SU-DHL-6 (cell line): Measurements from ENCODE around the gene ISM1.

Experiments
- H2AFZ ChIP-seq: fragments of 200-600 bp; sonication (generic); 2 replicates; pipeline ENCODE4 v1.6.1; 2014; ENCODE audit warnings: low read depth, mild to moderate bottlenecking, moderate library complexity, mixed read lengths, antibody characterized with exemption, low read length; ENCODE audit not compliant: severe bottlenecking
- H3F3A ChIP-seq: fragments of 200-600 bp; shearing (Covaris generic); 2 replicates; pipeline ENCODE4 v1.6.0; 2016; ENCODE audit warnings: antibody characterized with exemption, mild to moderate bottlenecking; ENCODE audit not compliant: insufficient read depth
- H3K27ac ChIP-seq: fragments of 200-600 bp; sonication (generic); 2 replicates; pipeline ENCODE4 v1.5.1; 2016; ENCODE audit warnings: low read depth, mild to moderate bottlenecking, low read length, moderate library complexity, mixed read lengths
- H3K27me3 ChIP-seq: fragments of 200-600 bp; sonication (generic), shearing (Covaris generic); 2 replicates; pipeline ENCODE4 v1.6.0; 2014; ENCODE audit warnings: mild to moderate bottlenecking, low read length
- H3K36me3 ChIP-seq: fragments of 200-600 bp; sonication (generic); 2 replicates; pipeline ENCODE4 v1.6.1; 2014; ENCODE audit warnings: mild to moderate bottlenecking, low read length, mixed read lengths
- H3K4me2 ChIP-seq: fragments of 300-600, 200-600 bp; shearing (Covaris generic), sonication (generic); 2 replicates; pipeline ENCODE4 v1.6.0; 2014; ENCODE audit warnings: low read length, low read depth, mild to moderate bottlenecking; ENCODE audit not compliant: poor library complexity, severe bottlenecking
- H3K4me3 ChIP-seq: fragments of 200-600 bp; sonication (generic); 2 replicates; pipeline ENCODE4 v1.5.1; 2014; ENCODE audit warnings: antibody characterized with exemption, low read length, mild to moderate bottlenecking, mixed read lengths; ENCODE audit not compliant: insufficient read depth, poor library complexity, severe bottlenecking
- H3K79me2 ChIP-seq: fragments of 200-600 bp; sonication (generic); 2 replicates; pipeline ENCODE4 v1.6.1; 2014; ENCODE audit warnings: mild to moderate bottlenecking, low read length, moderate library complexity; ENCODE audit not compliant: insufficient read depth
- H3K9ac ChIP-seq: fragments of 200-600 bp; sonication (generic); 2 replicates; pipeline ENCODE4 v1.7.0; 2014; ENCODE audit warnings: mild to moderate bottlenecking, low read length
- H3K9me2 ChIP-seq: fragments of 200-600 bp; sonication (generic); replicated peaks from 2 replicates; pipeline ENCODE4 v1.6.1; 2014; ENCODE audit warnings: low read length; ENCODE audit not compliant: insufficient read depth
- H3K9me3 ChIP-seq: fragments of 200-600 bp; sonication (generic); 2 replicates; pipeline ENCODE4 v1.6.1; 2014; ENCODE audit warnings: low read length, mixed read lengths; ENCODE audit not compliant: insufficient read depth
- H4K20me1 ChIP-seq: fragments of 200-600 bp; sonication (generic); 2 replicates; pipeline ENCODE4 v1.6.1; 2014; ENCODE audit warnings: low read depth, mild to moderate bottlenecking, antibody characterized with exemption, low read length, moderate library complexity, mixed read lengths
- CTCF ChIP-seq: fragments of 200-600 bp; sonication (generic); IDR thresholded peaks from one replicate; pipeline ENCODE4 v1.5.1; 2017; ENCODE audit warnings: antibody characterized with exemption, mild to moderate bottlenecking, low read length, moderate library complexity; ENCODE audit not compliant: insufficient read depth, poor library complexity, severe bottlenecking
- EZH2phosphoT487 ChIP-seq: fragments of 200-600 bp; sonication (generic), shearing (Covaris generic); conservative IDR thresholded peaks from 2 replicates; pipeline ENCODE4 v1.6.1; 2018; ENCODE audit warnings: mild to moderate bottlenecking, antibody characterized with exemption, low read length, moderate library complexity, mixed read lengths

ISM1 gene

DNA sequence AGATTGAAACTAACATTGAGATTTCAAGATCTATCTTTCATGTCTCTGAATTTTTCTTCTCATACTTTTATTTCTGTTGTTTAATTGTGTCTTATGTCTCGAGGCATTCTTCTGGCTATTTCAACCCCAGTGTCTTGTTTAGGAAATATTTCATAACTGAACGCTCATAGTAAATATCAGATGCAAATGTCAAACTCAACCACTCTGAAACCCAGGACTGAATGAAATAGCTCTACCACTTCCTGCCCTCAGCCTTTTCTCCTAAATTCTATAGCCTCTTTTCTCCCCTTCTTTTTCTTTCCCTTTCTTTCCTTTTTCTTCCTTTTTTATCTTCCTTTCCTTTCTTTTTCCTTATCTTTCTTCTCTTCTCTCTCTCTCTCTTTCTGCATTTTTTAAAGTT lies 7.7 kb downstream of the ISM1 start:
- Histone ChIP-seq H2AFZ (no peak overlapping the region), H3K9me3 (no peaks in the 10 kb centered on the region), H4K20me1 (no peaks in the 10 kb centered on the region), H3F3A (no peaks in the 10 kb centered on the region), H3K36me3 (no peaks in the 10 kb centered on the region), H3K9me2 (no peaks in the 10 kb centered on the region), H3K4me2 (no peak overlapping the region), H3K4me3 (no peak overlapping the region), H3K79me2 (no peaks in the 10 kb centered on the region), H3K9ac (no peak overlapping the region), H3K27me3 (no peaks in the 10 kb centered on the region), H3K27ac (no peak overlapping the region)
- TF ChIP-seq CTCF: no peak

GRCh38 chr20:13229538-13229937 lies 8.5 kb downstream of the ISM1 start:
- TF ChIP-seq CTCF: no peak
- TF ChIP-seq EZH2phosphoT487: no peak
- H3K9me2 ChIP-seq: no peaks in the 10 kb centered on the region
- no peak overlapping the region for H2AFZ ChIP-seq
- H3F3A ChIP-seq: no peaks in the 10 kb centered on the region
- no peak overlapping the region for H3K9ac ChIP-seq
- H3K4me2 ChIP-seq: no peak overlapping the region
- H3K4me3 ChIP-seq: no peak overlapping the region
- H4K20me1 ChIP-seq: no peaks in the 10 kb centered on the region
- no peaks in the 10 kb centered on the region for H3K27me3 ChIP-seq
- H3K79me2 ChIP-seq: no peaks in the 10 kb centered on the region
- H3K36me3 ChIP-seq: no peaks in the 10 kb centered on the region
- no peaks in the 10 kb centered on the region for H3K9me3 ChIP-seq
- no peak overlapping the region for H3K27ac ChIP-seq

DNA sequence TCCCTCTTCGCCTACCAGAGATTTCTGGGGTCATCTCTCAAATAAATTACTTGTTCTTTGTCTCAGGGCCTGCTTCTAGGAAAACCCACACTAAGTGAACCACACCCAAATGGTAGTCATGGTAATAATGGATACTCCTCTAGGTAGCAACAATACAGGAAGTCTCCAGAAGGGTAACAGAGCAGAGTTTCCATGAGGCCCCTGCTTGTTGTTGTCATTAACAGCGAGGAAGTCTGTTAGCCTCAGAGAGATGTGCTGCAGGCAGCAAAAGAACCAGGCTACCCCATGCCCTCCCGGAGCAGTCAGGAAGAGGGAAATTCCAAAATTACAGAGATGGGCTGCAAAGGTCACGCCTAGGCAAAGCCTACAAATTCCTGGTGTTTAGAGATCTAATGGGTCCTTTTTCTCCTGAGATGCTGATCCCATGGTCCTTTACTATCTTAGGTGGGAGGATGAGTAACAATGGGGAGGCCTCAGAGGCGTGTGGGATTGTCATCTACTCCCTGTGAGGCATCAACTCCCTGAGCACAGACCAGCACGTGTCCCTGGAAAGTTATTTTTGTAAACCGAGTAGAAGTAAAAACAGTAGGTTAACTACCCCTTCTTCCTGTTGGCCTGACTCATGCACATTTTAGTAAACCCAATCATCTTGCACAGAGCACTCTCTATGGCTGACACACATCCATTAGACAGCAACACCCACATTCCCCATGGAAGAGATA lies 10.1 kb downstream of the ISM1 start:
- Histone ChIP-seq H4K20me1 (no peaks in the 10 kb centered on the region), H3K79me2 (no peaks in the 10 kb centered on the region), H3F3A (no peaks in the 10 kb centered on the region), H3K9ac (no peak overlapping the region), H3K36me3 (no peaks in the 10 kb centered on the region), H2AFZ (no peak overlapping the region), H3K9me2 (no peaks in the 10 kb centered on the region), H3K9me3 (no peaks in the 10 kb centered on the region), H3K27ac (no peak overlapping the region), H3K27me3 (no peaks in the 10 kb centered on the region), H3K4me2 (no peak overlapping the region), H3K4me3 (no peak overlapping the region)
- TF ChIP-seq CTCF (no peak), EZH2phosphoT487 (no peak)
